ENCODE measurements around the gene ITGAD. TPM values are rescaled to one million over a fixed set of nuclear protein-coding genes. Genes with fewer than 3 reads are reported as not detected.
A peak's percentile ranks its signal among the peaks of the same experiment; 100 is the strongest.

The ITGAD gene
- total RNA-seq, 1 experiment from 2014 or later = not detected

DNA sequence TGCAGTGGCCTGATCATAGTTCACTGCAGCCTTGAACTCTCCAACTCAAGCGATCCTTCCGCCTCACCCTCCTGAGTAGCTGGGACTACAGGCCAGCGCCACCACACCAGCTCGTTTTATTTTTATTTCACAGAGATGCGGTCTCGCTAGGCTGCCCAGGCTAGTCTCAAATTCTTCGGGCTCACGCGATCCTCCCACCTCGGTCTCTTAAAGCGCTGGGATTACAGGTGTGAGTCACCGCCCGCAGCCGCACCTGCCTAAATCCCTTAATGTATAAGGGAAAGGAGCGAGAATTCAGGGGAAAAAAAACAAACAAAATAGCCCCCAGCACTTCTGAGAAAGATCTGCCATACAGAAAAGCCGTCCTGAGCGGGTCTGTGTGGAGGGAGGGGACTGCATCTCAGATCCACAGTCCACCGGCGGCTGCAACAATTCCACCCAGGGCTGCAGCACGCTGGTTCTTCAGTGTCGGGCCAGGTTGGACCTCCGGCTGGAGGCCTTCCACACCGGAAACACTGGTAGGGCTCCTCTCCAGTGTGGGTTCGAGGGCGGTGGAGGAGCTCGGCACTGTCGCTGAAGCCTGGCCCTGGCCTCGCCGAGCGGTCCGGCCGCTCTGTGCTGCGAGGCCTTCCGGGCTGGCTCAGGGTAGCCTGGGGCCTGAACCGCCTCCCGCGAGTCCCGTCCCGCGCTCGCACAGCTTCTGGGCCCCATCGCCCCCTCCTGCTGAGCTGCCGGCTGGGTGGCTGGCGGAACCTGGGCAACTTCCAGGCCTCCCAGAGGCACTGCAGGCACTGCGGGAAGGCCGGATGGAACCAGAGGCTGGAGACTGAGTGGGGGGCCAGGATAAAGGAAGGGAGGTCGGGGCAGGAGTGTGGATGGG is 42.4 kb downstream of the ITGAD start:
- H3K27ac Mint-ChIP-seq = no peak overlapping the region
- Histone ChIP-seq H2AFZ (ENCODE audit: low read length) (no peak overlapping the region), H4K5ac (ENCODE audit: insufficient read length, low read depth, low read length) (no peak overlapping the region), H2BK5ac (ENCODE audit: insufficient read length, low read length) (no peak overlapping the region), H2BK12ac (ENCODE audit: insufficient read length, low read depth, low read length) (no peak overlapping the region), H3K4me2 (ENCODE audit: insufficient read depth, insufficient read length, low read length) (no peak overlapping the region), H3K27me3 (ENCODE audit: insufficient read depth, low read length) (no peaks in the 10 kb centered on the region), H3K4ac (ENCODE audit: low read depth, low read length) (no peak overlapping the region), H3K14ac (ENCODE audit: insufficient read depth, low read length) (no peak overlapping the region), H2BK15ac (ENCODE audit: low read depth, low read length) (no peak overlapping the region), H2AK5ac (ENCODE audit: insufficient read length, low read length) (no peak overlapping the region), H2BK120ac (ENCODE audit: low read depth, low read length, poor library complexity, severe bottlenecking) (no peak overlapping the region), H3T11ph (ENCODE audit: low read length) (no peak overlapping the region), H3K79me1 (ENCODE audit: insufficient read depth, low read depth, low read length, poor library complexity, severe bottlenecking) (no peaks in the 10 kb centered on the region), H3K9me3 (ENCODE audit: control insufficient read depth, low read depth, low read length) (no peaks in the 10 kb centered on the region), H4K91ac (ENCODE audit: insufficient read length, low read depth, low read length) (no peak overlapping the region), H3K79me2 (ENCODE audit: insufficient read depth, low read length) (no peaks in the 10 kb centered on the region), H3K23me2 (ENCODE audit: insufficient read length, low read depth, low read length, poor library complexity, severe bottlenecking) (no peaks in the 10 kb centered on the region), H3K9ac (ENCODE audit: extremely low read depth, insufficient read length, low read length) (no peak overlapping the region), H3K23ac (ENCODE audit: insufficient read length, low read depth, low read length) (no peak overlapping the region), H3K27ac (ENCODE audit: insufficient read length, low read depth, low read length) (no peak overlapping the region), H2BK20ac (ENCODE audit: low read depth, low read length, poor library complexity, severe bottlenecking) (no peak overlapping the region), H3K4me1 (ENCODE audit: insufficient read depth, low read length) (no peaks in the 10 kb centered on the region), H3K18ac (ENCODE audit: insufficient read length, low read depth, low read length) (no peak overlapping the region), H4K20me1 (ENCODE audit: control insufficient read depth, insufficient read depth, insufficient read length) (no peaks in the 10 kb centered on the region), H4K8ac (replicated peaks; ENCODE audit: insufficient read length, low read depth, low read length) (no peak overlapping the region), H3K56ac (ENCODE audit: insufficient read length, low read depth, low read length) (no peak overlapping the region)
- H3K4me1 Mint-ChIP-seq = peaks cover 5 to 7% of the 10 kb centered on the region in 2 experiments; a peak in 3 of 4 replicates
- peak; percentile 38 for DNase-seq
- H3K4me3 Mint-ChIP-seq = no peak overlapping the region
- H3K27me3 Mint-ChIP-seq (ENCODE audit: low read depth) = no peaks in the 10 kb centered on the region
- no CpG with 5 or more reads among the region's 47 CpGs for WGBS (ENCODE audit: extremely low coverage, insufficient read length, low lambda C conversion rate)
- H3K9me3 Mint-ChIP-seq = no peaks in the 10 kb centered on the region
- no peaks in the 10 kb centered on the region for H3K36me3 Mint-ChIP-seq (ENCODE audit: insufficient read depth in 1 of 3, low read depth in 3 of 3)
- TF ChIP-seq, protein P1, sequence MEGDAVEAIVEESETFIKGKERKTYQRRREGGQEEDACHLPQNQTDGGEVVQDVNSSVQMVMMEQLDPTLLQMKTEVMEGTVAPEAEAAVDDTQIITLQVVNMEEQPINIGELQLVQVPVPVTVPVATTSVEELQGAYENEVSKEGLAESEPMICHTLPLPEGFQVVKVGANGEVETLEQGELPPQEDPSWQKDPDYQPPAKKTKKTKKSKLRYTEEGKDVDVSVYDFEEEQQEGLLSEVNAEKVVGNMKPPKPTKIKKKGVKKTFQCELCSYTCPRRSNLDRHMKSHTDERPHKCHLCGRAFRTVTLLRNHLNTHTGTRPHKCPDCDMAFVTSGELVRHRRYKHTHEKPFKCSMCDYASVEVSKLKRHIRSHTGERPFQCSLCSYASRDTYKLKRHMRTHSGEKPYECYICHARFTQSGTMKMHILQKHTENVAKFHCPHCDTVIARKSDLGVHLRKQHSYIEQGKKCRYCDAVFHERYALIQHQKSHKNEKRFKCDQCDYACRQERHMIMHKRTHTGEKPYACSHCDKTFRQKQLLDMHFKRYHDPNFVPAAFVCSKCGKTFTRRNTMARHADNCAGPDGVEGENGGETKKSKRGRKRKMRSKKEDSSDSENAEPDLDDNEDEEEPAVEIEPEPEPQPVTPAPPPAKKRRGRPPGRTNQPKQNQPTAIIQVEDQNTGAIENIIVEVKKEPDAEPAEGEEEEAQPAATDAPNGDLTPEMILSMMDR (conservative IDR thresholded peaks at IDR 0.05) = no peak

Data from H9 (cell line).